B cell (primary cell): ENCODE data around the gene ARID1A. TPM values are rescaled to one million over a fixed set of nuclear protein-coding genes. Genes with fewer than 3 reads are reported as not detected.
A peak's percentile ranks its signal among the peaks of the same experiment; 100 is the strongest.
"Not testable (repeated sequence)": the region's sequence is repeated elsewhere in the genome, so short reads cannot be mapped to it uniquely, and the experiment has no call there.

ENCODE experiments used
- ATAC-seq: fragments of 200-7000 bp; cut with Tn5 transposase; one replicate; pipeline ENCODE4 v1.10.0; 2021; ENCODE audit warnings: low read depth, mild to moderate bottlenecking, moderate number of reproducible peaks, moderate library complexity
- CTCF ChIA-PET: fragments of 350-600 bp; sonication (Branson Sonifier 250); formaldehyde crosslinking; loops from one replicate; lab custom pipeline; 2021; ENCODE audit warnings: antibody characterized with exemption, inconsistent platforms; lab: Charles Lee
- POLR2A ChIA-PET: fragments of 350-600 bp; sonication (Branson Sonifier 250); formaldehyde crosslinking; loops from one replicate; lab custom pipeline; 2021; ENCODE audit warnings: antibody characterized with exemption; lab: Charles Lee
- DNase-seq: peaks from one replicate; pipeline ENCODE4 v3.0.0; 2013
- H2AFZ ChIP-seq: 2 replicates; pipeline ENCODE4 v1.6.1; 2012; ENCODE audit warnings: mild to moderate bottlenecking, low read depth, low read length; ENCODE audit not compliant: insufficient read depth, poor library complexity, severe bottlenecking
- H3K27ac ChIP-seq, 2 donors: 1 replicate in 1 of 2; 2 replicates in 1 of 2; pipeline ENCODE4 v1.5.1; 2012 to 2013; ENCODE audit warnings: low read length in 2 of 2, mild to moderate bottlenecking in 2 of 2, moderate library complexity in 1 of 2
- H3K27me3 ChIP-seq, 4 experiments: fragments of 200-600 bp in 1 of 4; sonication (generic) in 1 of 4; replicated peaks in 1 of 4; 1 replicate in 2 of 4; 2 replicates in 2 of 4; pipeline versions ENCODE4 v1.6.1 to v1.7.0; 2013 to 2016; ENCODE audit warnings: low read length in 3 of 4, mild to moderate bottlenecking in 2 of 4, mixed read lengths in 1 of 4, moderate library complexity in 1 of 4; ENCODE audit not compliant: insufficient read depth in 4 of 4, control insufficient read depth in 3 of 4; ENCODE audit errors: control extremely low read depth in 1 of 4
- H3K36me3 ChIP-seq, 2 experiments: replicated peaks in 1 of 2; 1 replicate in 1 of 2; 2 replicates in 1 of 2; pipeline versions ENCODE4 v1.6.1 to v1.7.1; 2013; ENCODE audit warnings: low read length in 1 of 2; ENCODE audit not compliant: insufficient read depth in 2 of 2, control insufficient read depth in 1 of 2; ENCODE audit errors: control extremely low read depth in 1 of 2, extremely low read depth in 1 of 2
- H3K4me1 ChIP-seq, 2 donors: fragments of 200-600 bp in 1 of 2; sonication (generic) in 1 of 2; 1 replicate in 1 of 2; 2 replicates in 1 of 2; pipeline versions ENCODE4 v1.5.1 to v1.6.1; 2013 to 2017; ENCODE audit warnings: low read length in 2 of 2; ENCODE audit not compliant: control insufficient read depth in 2 of 2, insufficient read depth in 2 of 2
- H3K4me2 ChIP-seq: replicated peaks from 2 replicates; pipeline ENCODE3; 2012; ENCODE audit warnings: mild to moderate bottlenecking, low read depth, low read length; ENCODE audit not compliant: poor library complexity, severe bottlenecking
- H3K4me3 ChIP-seq, 5 experiments: fragments of 200-600 bp in 1 of 5; sonication (generic) in 1 of 5; 1 replicate in 3 of 5; 2 replicates in 2 of 5; pipeline versions ENCODE4 v1.5.1 to v1.7.0; 2011 to 2016; ENCODE audit warnings: low read length in 4 of 5, mild to moderate bottlenecking in 4 of 5, low read depth in 2 of 5, control low read depth in 1 of 5, moderate library complexity in 1 of 5; ENCODE audit not compliant: insufficient read depth in 1 of 5; ENCODE audit errors: control extremely low read depth in 1 of 5, extremely low read depth in 1 of 5
- H3K79me2 ChIP-seq: fragments of 200-600 bp; sonication (generic); one replicate; pipeline ENCODE4 v1.6.0; 2016; ENCODE audit warnings: low read length; ENCODE audit not compliant: control insufficient read depth, insufficient read depth
- H3K9ac ChIP-seq: fragments of 200-600 bp; sonication (generic); 2 replicates; pipeline ENCODE4 v1.6.1; 2017; ENCODE audit warnings: mild to moderate bottlenecking, low read length, moderate library complexity
- H3K9me3 ChIP-seq, 3 donors: one replicate each; pipeline versions ENCODE4 v1.6.1 to v1.7.1; 2013; ENCODE audit warnings: low read length in 2 of 3; ENCODE audit not compliant: control insufficient read depth in 2 of 3, insufficient read depth in 1 of 3; ENCODE audit errors: control extremely low read depth in 1 of 3
- H4K20me1 ChIP-seq: 2 replicates; pipeline ENCODE4 v1.6.0; 2012; ENCODE audit warnings: mild to moderate bottlenecking, low read length; ENCODE audit not compliant: insufficient read depth, control insufficient read depth, poor library complexity, severe bottlenecking
- H3K27ac Mint-ChIP-seq: one replicate; pipeline ENCODE4 v1.8.0; 2021; ENCODE audit warnings: mixed read lengths
- H3K27me3 Mint-ChIP-seq: one replicate; pipeline ENCODE4 v1.8.0; 2021; ENCODE audit warnings: mixed read lengths
- H3K4me1 Mint-ChIP-seq: one replicate; pipeline ENCODE4 v1.8.0; 2021; ENCODE audit warnings: mixed read lengths
- H3K4me3 Mint-ChIP-seq: one replicate; pipeline ENCODE4 v1.8.0; 2021; ENCODE audit warnings: mixed read lengths
- H3K9me3 Mint-ChIP-seq: one replicate; pipeline ENCODE4 v1.8.0; 2022; ENCODE audit warnings: mixed read lengths; ENCODE audit not compliant: insufficient read depth
- CTCF ChIP-seq: fragments of 200-600 bp; IDR thresholded peaks from one replicate; pipeline ENCODE4 v1.8.0; 2022; ENCODE audit warnings: antibody characterized with exemption, mild to moderate bottlenecking
- EZH2 ChIP-seq: IDR thresholded peaks from 2 replicates; pipeline ENCODE4 v1.6.1; 2012; ENCODE audit warnings: borderline replicate concordance, low read depth, mild to moderate bottlenecking, moderate library complexity, low read length; ENCODE audit not compliant: insufficient read depth, poor library complexity, severe bottlenecking
- WGBS: methylation state at CpG from one replicate; pipeline ENCODE4 v1.1.5; 2013; ENCODE audit warnings: missing lambda C conversion rate; ENCODE audit not compliant: insufficient coverage; 5-methylcytosine and 5-hydroxymethylcytosine counted together
- intact Hi-C: fragments of 100-400 bp; cut with micrococcal nuclease; formaldehyde crosslinking; loops from one replicate; pipeline ENCODE4 v1.10.0; 2022
- polyA plus RNA-seq: library from polyadenylated mRNA; depleted of rRNA; stranded (reverse); fragments of >200 nt; gene quantifications from 2 replicates; pipeline ENCODE4 v1.2.3, GENCODE V29; 2012
- total RNA-seq, 2 donors: library from RNA; stranded (reverse); fragments of 120-200 nt in 1 of 2; gene quantifications; 1 replicate in 1 of 2; 2 replicates in 1 of 2; pipeline versions ENCODE4 v1.2.3 to v1.2.4, GENCODE V29; 2013 to 2022

Gene ARID1A
- total and polyA plus RNA-seq, 2 donors (not counting 1 experiment from before 2014, with no cell fraction given), result 80.7 to 150 TPM

- ATAC-seq (peak; percentile 82), DNase-seq (peak; percentile 87)
- not testable (repeated sequence) for H3K9me3 ChIP-seq, H3K9me3 Mint-ChIP-seq, H3K36me3 ChIP-seq, H3K27ac Mint-ChIP-seq, H3K27me3 Mint-ChIP-seq, H3K27me3 ChIP-seq, H3K4me3 ChIP-seq, H3K27ac ChIP-seq, H2AFZ ChIP-seq, H3K4me1 Mint-ChIP-seq, H3K4me3 Mint-ChIP-seq, H3K9ac ChIP-seq, H3K4me1 ChIP-seq, H4K20me1 ChIP-seq, H3K79me2 ChIP-seq
- peak overlapping the region; percentile 12 for H3K4me2 ChIP-seq
- WGBS, result 55% methylated on average over 7 of the region's 11 CpGs
- CTCF ChIA-PET, result interaction anchor here (0.6 to 6.3 kb wide), 26 partner anchors 10 to 1041 kb away, joined by 3 to 106 read pairs (median 8); partner anchors contain the start of genes GPATCH3, PIGV and ZDHHC18
- peak; percentile 79 for TF ChIP-seq CTCF
- POLR2A ChIA-PET, result interaction anchor here (1.8 kb wide), 1 partner anchor 24 kb away, joined by 9 read pairs; no protein-coding TSS in a partner anchor
- intact Hi-C loops, result loop anchor here (1.0 to 2.0 kb wide), 4 partner anchors 10 to 68 kb away; no protein-coding TSS in a partner anchor
These were observed 114.3 kb downstream of the ARID1A start for GRCh38 chr1:26810105-26810504.

- Histone ChIP-seq H3K9me3 (no peaks in the 10 kb centered on the region), H3K4me3 (no peak overlapping the region), H3K27me3 (peaks cover 0 to 6% (median 0%) of the 10 kb centered on the region in 4 experiments), H3K36me3 (no peaks in the 10 kb centered on the region), H4K20me1 (no peaks in the 10 kb centered on the region), H3K4me2 (no peak overlapping the region), H3K27ac (no peak overlapping the region), H3K9ac (no peak overlapping the region), H2AFZ (no peak overlapping the region), H3K79me2 (peaks cover 7% of the 10 kb centered on the region), H3K4me1 (no peaks in the 10 kb centered on the region)
- Mint-ChIP-seq H3K27ac (no peak overlapping the region), H3K9me3 (no peaks in the 10 kb centered on the region), H3K4me1 (peaks cover 3% of the 10 kb centered on the region), H3K4me3 (no peak overlapping the region), H3K27me3 (no peaks in the 10 kb centered on the region)
- no peak for TF ChIP-seq EZH2
- no peak for TF ChIP-seq CTCF
- POLR2A ChIA-PET, result interaction anchor here (0.9 to 1.8 kb wide), 2 partner anchors 10 to 23 kb away, joined by 8 to 9 read pairs; no protein-coding TSS in a partner anchor
- CTCF ChIA-PET, result interaction anchor here (0.7 to 6.3 kb wide), 24 partner anchors 11 to 393 kb away, joined by 3 to 106 read pairs (median 8); partner anchors contain the start of genes PIGV and ZDHHC18
- intact Hi-C loops, result loop anchor here (2.0 kb wide), 1 partner anchor 22 kb away; no protein-coding TSS in a partner anchor
- DNase-seq, result no peak
- no peak for ATAC-seq
- WGBS, result 76% methylated on average over 4 of the region's 4 CpGs
These were observed 115.2 kb downstream of the ARID1A start for GRCh38 chr1:26811057-26811456.
